Measurements from ENCODE around the gene SIK3.

The SIK3 gene

GRCh38 chr11:116833816-116834534 lies 264.3 kb downstream of the SIK3 start:
- no peak overlapping the region for H3K4me3 ChIP-seq (replicated peaks; ENCODE audit: insufficient read depth, low read length)
- no peaks in the 10 kb centered on the region for H3K27me3 ChIP-seq (ENCODE audit: insufficient read depth, poor library complexity, severe bottlenecking)
- DNase-seq (ENCODE audit: low read depth in 1 of 2, low spot score in 1 of 2) = no peak
- TF ChIP-seq SPI1 (IDR thresholded peaks at IDR 0.05; ENCODE audit: borderline replicate concordance, low read depth) (no peak), POLR2AphosphoS5 (IDR thresholded peaks at IDR 0.05; ENCODE audit: low read depth) (no peak), GABPA (IDR thresholded peaks at IDR 0.05; ENCODE audit: low read depth) (no peak)
- TF ChIP-seq, protein P1, sequence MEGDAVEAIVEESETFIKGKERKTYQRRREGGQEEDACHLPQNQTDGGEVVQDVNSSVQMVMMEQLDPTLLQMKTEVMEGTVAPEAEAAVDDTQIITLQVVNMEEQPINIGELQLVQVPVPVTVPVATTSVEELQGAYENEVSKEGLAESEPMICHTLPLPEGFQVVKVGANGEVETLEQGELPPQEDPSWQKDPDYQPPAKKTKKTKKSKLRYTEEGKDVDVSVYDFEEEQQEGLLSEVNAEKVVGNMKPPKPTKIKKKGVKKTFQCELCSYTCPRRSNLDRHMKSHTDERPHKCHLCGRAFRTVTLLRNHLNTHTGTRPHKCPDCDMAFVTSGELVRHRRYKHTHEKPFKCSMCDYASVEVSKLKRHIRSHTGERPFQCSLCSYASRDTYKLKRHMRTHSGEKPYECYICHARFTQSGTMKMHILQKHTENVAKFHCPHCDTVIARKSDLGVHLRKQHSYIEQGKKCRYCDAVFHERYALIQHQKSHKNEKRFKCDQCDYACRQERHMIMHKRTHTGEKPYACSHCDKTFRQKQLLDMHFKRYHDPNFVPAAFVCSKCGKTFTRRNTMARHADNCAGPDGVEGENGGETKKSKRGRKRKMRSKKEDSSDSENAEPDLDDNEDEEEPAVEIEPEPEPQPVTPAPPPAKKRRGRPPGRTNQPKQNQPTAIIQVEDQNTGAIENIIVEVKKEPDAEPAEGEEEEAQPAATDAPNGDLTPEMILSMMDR (IDR thresholded peaks at IDR 0.05; ENCODE audit: insufficient read depth, low read length) = no peak
- TF ChIP-seq, protein P2, sequence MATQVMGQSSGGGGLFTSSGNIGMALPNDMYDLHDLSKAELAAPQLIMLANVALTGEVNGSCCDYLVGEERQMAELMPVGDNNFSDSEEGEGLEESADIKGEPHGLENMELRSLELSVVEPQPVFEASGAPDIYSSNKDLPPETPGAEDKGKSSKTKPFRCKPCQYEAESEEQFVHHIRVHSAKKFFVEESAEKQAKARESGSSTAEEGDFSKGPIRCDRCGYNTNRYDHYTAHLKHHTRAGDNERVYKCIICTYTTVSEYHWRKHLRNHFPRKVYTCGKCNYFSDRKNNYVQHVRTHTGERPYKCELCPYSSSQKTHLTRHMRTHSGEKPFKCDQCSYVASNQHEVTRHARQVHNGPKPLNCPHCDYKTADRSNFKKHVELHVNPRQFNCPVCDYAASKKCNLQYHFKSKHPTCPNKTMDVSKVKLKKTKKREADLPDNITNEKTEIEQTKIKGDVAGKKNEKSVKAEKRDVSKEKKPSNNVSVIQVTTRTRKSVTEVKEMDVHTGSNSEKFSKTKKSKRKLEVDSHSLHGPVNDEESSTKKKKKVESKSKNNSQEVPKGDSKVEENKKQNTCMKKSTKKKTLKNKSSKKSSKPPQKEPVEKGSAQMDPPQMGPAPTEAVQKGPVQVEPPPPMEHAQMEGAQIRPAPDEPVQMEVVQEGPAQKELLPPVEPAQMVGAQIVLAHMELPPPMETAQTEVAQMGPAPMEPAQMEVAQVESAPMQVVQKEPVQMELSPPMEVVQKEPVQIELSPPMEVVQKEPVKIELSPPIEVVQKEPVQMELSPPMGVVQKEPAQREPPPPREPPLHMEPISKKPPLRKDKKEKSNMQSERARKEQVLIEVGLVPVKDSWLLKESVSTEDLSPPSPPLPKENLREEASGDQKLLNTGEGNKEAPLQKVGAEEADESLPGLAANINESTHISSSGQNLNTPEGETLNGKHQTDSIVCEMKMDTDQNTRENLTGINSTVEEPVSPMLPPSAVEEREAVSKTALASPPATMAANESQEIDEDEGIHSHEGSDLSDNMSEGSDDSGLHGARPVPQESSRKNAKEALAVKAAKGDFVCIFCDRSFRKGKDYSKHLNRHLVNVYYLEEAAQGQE (IDR thresholded peaks at IDR 0.05; ENCODE audit: insufficient replicate concordance, low read depth) = no peak
- no peak overlapping the region for H3K27ac ChIP-seq (replicated peaks)

DNA sequence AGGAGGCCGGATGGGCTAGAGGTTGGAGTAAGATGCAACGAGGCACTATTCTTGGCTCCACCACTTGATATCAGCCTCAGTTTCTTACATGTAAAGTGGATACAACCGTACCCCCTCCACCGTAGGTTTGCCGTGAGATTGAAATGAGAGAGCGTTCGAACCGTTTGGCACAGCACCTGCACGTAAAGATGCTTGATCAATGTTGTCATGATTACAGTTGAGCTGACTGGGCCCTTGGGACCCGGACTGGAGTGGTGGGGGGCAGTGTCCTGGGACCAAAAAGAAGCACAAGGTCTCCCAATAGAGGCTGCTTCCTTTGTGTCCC lies 264.8 kb downstream of the SIK3 start:
- no peak overlapping the region for H3K27ac ChIP-seq (replicated peaks)
- no peak overlapping the region for H3K4me3 ChIP-seq (replicated peaks; ENCODE audit: insufficient read depth, low read length)
- no peaks in the 10 kb centered on the region for H3K27me3 ChIP-seq (ENCODE audit: insufficient read depth, poor library complexity, severe bottlenecking)
- TF ChIP-seq SPI1 (IDR thresholded peaks at IDR 0.05; ENCODE audit: borderline replicate concordance, low read depth) = no peak
- TF ChIP-seq, protein P2 (IDR thresholded peaks at IDR 0.05; ENCODE audit: insufficient replicate concordance, low read depth) = no peak
- no peak for DNase-seq (ENCODE audit: low read depth in 1 of 2, low spot score in 1 of 2)

DNA sequence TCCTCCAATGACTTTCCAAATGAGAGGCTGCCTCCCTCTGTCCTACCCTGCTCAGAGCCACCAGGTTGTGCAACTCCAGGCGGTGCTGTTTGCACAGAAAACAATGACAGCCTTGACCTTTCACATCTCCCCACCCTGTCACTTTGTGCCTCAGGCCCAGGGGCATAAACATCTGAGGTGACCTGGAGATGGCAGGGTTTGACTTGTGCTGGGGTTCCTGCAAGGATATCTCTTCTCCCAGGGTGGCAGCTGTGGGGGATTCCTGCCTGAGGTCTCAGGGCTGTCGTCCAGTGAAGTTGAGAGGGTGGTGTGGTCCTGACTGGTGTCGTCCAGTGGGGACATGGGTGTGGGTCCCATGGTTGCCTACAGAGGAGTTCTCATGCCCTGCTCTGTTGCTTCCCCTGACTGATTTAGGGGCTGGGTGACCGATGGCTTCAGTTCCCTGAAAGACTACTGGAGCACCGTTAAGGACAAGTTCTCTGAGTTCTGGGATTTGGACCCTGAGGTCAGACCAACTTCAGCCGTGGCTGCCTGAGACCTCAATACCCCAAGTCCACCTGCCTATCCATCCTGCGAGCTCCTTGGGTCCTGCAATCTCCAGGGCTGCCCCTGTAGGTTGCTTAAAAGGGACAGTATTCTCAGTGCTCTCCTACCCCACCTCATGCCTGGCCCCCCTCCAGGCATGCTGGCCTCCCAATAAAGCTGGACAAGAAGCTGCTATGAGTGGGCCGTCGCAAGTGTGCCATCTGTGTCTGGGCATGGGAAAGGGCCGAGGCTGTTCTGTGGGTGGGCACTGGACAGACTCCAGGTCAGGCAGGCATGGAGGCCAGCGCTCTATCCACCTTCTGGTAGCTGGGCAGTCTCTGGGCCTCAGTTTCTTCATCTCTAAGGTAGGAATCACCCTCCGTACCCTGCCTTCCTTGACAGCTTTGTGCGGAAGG lies 265.6 kb downstream of the SIK3 start:
- no peak for DNase-seq (ENCODE audit: low read depth in 1 of 2, low spot score in 1 of 2)
- Histone ChIP-seq H3K4me3 (replicated peaks; ENCODE audit: insufficient read depth, low read length) (no peak overlapping the region), H3K27ac (replicated peaks) (no peak overlapping the region), H3K27me3 (ENCODE audit: insufficient read depth, poor library complexity, severe bottlenecking) (no peaks in the 10 kb centered on the region)
- TF ChIP-seq POLR2AphosphoS5 (IDR thresholded peaks at IDR 0.05; ENCODE audit: low read depth) (no peak), GABPA (IDR thresholded peaks at IDR 0.05; ENCODE audit: low read depth) (no peak), SPI1 (IDR thresholded peaks at IDR 0.05; ENCODE audit: borderline replicate concordance, low read depth) (no peak)
- TF ChIP-seq, protein P1 (IDR thresholded peaks at IDR 0.05; ENCODE audit: insufficient read depth, low read length) = no peak
- TF ChIP-seq, protein P2 (IDR thresholded peaks at IDR 0.05; ENCODE audit: insufficient replicate concordance, low read depth) = no peak

All from HL-60 (cell line).